ENCODE results near the gene TGOLN2. TPM values are rescaled to one million over a fixed set of nuclear protein-coding genes. Genes with fewer than 3 reads are reported as not detected.
"Not testable (repeated sequence)": the region's sequence is repeated elsewhere in the genome, so short reads cannot be mapped to it uniquely, and the experiment has no call there.

TGOLN2 gene
- total RNA-seq, 6 experiments from 2014 or later, result 143 to 161 (median 150) TPM

DNA sequence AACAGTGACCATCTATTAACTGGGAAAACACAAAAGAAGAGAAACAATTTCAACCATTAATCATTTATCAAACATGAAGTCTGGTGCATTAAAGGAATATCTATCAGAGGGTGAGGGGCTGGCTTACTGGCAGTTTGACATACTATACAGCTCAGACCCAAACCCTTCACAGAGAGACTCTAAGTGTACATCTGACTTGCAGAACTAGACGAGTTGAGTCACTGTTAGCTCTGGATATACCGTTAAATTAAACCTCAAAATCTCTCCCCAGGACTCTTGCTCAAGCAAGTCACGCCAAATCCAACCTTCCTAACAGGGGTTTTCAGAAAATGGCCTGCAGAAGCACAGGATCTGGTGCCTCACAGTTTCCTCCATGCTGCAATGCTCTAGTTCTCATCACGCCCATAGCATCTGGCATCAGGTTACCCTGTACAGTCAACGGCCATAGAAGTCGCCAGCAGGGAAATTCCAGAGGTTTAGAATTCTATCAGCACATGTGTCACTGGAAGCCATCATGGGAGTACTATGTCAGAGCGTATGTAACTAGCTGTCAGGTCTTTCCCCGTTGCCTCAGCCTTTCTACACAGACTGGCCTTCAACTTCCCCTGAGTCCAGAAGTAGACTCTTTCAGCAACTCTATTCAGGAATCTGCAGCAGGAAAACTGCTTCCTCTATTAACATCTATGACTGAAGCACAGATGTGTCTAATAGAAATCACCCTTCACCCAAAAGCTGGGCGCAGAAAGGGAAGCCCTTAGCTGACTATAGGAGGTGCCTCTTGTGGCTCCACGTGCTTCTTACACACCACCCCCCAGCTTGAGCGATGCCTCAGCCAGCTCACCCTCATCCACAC lies 9.3 kb downstream of the TGOLN2 start:
- TF ChIP-seq, protein P1, sequence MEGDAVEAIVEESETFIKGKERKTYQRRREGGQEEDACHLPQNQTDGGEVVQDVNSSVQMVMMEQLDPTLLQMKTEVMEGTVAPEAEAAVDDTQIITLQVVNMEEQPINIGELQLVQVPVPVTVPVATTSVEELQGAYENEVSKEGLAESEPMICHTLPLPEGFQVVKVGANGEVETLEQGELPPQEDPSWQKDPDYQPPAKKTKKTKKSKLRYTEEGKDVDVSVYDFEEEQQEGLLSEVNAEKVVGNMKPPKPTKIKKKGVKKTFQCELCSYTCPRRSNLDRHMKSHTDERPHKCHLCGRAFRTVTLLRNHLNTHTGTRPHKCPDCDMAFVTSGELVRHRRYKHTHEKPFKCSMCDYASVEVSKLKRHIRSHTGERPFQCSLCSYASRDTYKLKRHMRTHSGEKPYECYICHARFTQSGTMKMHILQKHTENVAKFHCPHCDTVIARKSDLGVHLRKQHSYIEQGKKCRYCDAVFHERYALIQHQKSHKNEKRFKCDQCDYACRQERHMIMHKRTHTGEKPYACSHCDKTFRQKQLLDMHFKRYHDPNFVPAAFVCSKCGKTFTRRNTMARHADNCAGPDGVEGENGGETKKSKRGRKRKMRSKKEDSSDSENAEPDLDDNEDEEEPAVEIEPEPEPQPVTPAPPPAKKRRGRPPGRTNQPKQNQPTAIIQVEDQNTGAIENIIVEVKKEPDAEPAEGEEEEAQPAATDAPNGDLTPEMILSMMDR (IDR thresholded peaks at IDR 0.05), result no peak
- H3K4me3 Mint-ChIP-seq, result peak overlapping the region; percentile 52; the same call in 1 of the 2 replicates
- peak; percentile 88 for DNase-seq
- H3K9me3 Mint-ChIP-seq, result no peaks in the 10 kb centered on the region
- H3K4me1 Mint-ChIP-seq (ENCODE audit: low read depth), result peaks cover 63% of the 10 kb centered on the region
- peaks cover 55% of the 10 kb centered on the region for H3K36me3 Mint-ChIP-seq (ENCODE audit: low read depth)
- H3K27ac Mint-ChIP-seq, result peak overlapping the region; percentile 72
- H3K27me3 Mint-ChIP-seq (ENCODE audit: insufficient read depth), result peaks cover 6% of the 10 kb centered on the region

DNA sequence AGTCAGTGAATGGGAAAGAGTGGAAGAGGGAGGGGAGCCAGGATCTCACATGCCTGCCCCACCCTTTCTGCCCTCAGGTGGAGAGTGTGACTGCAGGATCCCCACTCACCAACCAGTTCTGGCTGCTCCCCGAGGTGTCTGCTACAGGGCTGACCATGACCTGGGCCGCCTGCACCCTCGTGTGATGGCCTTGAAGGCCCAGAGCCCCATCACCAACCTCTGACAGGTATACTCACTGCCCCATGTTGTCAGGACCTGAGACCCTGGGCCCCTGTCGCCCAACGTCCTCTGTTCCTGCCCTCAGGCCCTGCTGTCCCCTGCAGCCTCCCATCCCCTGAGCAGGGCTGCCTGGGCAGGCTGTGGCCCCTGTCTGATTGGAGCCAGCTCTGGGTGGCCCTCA lies 11.9 kb downstream of the TGOLN2 start:
- not testable (repeated sequence) for H3K27ac Mint-ChIP-seq; H3K4me3 Mint-ChIP-seq; H3K27me3 Mint-ChIP-seq (ENCODE audit: insufficient read depth); H3K9me3 Mint-ChIP-seq; DNase-seq
- peaks cover 37% of the 10 kb centered on the region for H3K36me3 Mint-ChIP-seq (ENCODE audit: low read depth)
- H3K4me1 Mint-ChIP-seq (ENCODE audit: low read depth), result peaks cover 45% of the 10 kb centered on the region

DNA sequence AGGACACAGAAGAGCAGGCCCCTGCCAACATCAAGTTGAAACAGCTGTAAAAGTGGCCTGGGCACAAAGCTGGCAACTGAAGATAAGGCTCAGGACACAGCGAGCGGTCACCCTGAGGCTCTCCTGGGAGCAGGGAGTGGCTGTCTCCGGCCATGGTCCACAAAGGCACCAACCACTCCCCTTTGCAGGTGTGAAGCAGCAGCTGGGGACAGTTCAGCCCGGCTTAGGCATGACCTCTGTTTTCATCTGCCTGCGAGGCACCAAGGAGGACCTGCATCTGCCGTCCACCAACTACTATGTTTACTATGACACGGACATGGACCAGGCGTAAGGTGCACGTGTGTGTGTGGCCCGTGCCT lies 12.9 kb downstream of the TGOLN2 start:
- Mint-ChIP-seq H3K36me3 (ENCODE audit: low read depth) (peaks cover 27% of the 10 kb centered on the region), H3K9me3 (no peaks in the 10 kb centered on the region), H3K27ac (no peak overlapping the region)

DNA sequence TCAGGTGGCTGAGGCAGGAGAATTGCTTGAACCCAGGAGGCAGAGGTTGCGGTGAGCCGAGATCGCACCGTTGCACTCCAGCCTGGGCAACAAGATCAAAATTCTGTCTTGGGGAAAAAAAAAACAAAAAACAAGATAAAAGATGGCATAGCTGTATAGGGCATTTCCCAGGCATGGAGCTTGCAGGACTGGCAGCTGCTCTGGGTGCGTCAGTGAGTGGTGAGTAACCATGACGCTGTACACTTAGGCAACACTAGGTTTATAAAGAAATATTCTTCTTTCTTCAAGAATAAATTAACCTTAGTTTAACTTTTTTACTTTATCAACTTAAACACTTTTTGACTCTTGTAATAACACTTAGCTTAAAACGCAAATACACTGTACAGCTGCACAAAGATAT lies 15.4 kb downstream of the TGOLN2 start:
- H3K4me3 Mint-ChIP-seq, result no peak overlapping the region; the same call in 1 of the 2 replicates
- peak; percentile 57 for DNase-seq
- peaks cover 8% of the 10 kb centered on the region for H3K27me3 Mint-ChIP-seq (ENCODE audit: insufficient read depth)
- peak overlapping the region; percentile 64; the same call in 1 of the 2 replicates for H3K27ac Mint-ChIP-seq
- TF ChIP-seq, protein P1 (IDR thresholded peaks at IDR 0.05), result no peak
- no peaks in the 10 kb centered on the region for H3K9me3 Mint-ChIP-seq
- peaks cover 20% of the 10 kb centered on the region for H3K36me3 Mint-ChIP-seq (ENCODE audit: low read depth)
- H3K4me1 Mint-ChIP-seq (ENCODE audit: low read depth), result peaks cover 31% of the 10 kb centered on the region

More for the DNA sequence above, 12.9 kb downstream of the TGOLN2 start:
- TF ChIP-seq, protein P1 (IDR thresholded peaks at IDR 0.05), result no peak
- H3K4me3 Mint-ChIP-seq, result no peak overlapping the region
- no peak for DNase-seq
- peaks cover 41% of the 10 kb centered on the region for H3K4me1 Mint-ChIP-seq (ENCODE audit: low read depth)
- peaks cover 6% of the 10 kb centered on the region for H3K27me3 Mint-ChIP-seq (ENCODE audit: insufficient read depth)

DNA sequence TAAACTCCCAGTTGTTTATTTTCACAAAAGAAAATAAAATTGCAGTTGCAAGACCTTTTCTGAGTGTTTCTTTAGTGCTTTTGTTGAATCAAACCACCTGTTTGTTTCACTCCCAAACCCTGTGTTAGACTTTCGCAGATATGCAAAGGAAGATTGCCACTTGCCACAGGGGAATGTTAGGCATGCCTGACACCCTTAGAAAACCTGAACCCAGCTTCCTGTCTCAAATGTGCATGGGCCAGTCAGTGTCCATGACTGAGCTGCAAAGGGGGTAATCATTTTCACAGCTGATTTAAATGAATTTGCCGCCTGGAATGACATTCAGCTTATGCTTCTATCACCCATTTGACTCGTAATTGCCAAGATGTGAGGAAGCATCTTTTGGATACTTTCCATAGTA lies 17.5 kb downstream of the TGOLN2 start:
- no peak overlapping the region for H3K4me3 Mint-ChIP-seq
- peaks cover 8% of the 10 kb centered on the region for H3K27me3 Mint-ChIP-seq (ENCODE audit: insufficient read depth)
- TF ChIP-seq, protein P1 (IDR thresholded peaks at IDR 0.05), result no peak
- H3K9me3 Mint-ChIP-seq, result no peaks in the 10 kb centered on the region
- peaks cover 27% of the 10 kb centered on the region for H3K4me1 Mint-ChIP-seq (ENCODE audit: low read depth)
- peaks cover 10% of the 10 kb centered on the region for H3K36me3 Mint-ChIP-seq (ENCODE audit: low read depth)
- no peak for DNase-seq
- H3K27ac Mint-ChIP-seq, result 0 out of 2 replicates have a peak overlapping the region, but pooled peaks have one; percentile 13

DNA sequence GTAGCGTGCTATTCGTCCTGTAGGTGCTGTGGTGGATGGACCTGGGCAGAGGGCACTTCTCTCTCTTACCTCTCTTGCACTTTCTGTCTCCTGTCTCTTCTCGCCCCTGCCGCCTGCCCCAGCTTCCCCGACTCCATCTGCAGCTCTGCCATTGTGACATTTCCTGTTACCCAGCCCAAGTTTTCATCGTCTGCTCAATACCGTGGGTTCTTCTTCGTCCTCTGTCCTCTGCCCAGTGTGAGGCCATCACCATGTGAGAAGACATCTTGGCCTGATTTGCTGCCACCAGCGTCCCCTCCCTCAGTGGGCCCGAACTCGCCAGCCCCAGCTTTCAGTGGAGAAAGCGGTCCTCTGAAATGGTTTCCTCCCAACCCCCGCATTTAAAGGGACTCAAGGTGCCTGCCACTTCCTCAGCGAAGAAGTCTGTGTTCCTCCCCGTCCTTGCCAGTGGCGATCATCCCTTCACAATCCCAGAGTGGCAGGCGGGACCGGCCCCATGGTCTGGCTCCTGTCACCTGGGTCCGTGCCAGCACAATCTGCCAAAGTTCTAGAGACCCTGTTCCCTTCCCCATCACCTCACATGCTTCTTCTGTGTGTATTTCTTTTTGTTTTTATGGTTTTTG lies 18.0 kb downstream of the TGOLN2 start:
- Mint-ChIP-seq H3K4me1 (ENCODE audit: low read depth) (peaks cover 27% of the 10 kb centered on the region), H3K27me3 (ENCODE audit: insufficient read depth) (peaks cover 8% of the 10 kb centered on the region), H3K4me3 (no peak overlapping the region), H3K9me3 (no peaks in the 10 kb centered on the region), H3K36me3 (ENCODE audit: low read depth) (peaks cover 10% of the 10 kb centered on the region), H3K27ac (no peak overlapping the region)
- TF ChIP-seq, protein P1 (IDR thresholded peaks at IDR 0.05), result no peak
- no peak for DNase-seq
